VCaP (cell line): ENCODE data around the gene MACROD2.

Experiments used
- H3K27ac ChIP-seq: fragments of 450-650 bp; 2 replicates; pipeline ENCODE4 v1.5.1; 2017
- TF ChIP-seq, protein P1 (sequence below): fragments of 450-650 bp; conservative IDR thresholded peaks from 2 replicates; pipeline ENCODE4 v1.5.1; 2017; ENCODE audit warnings: mild to moderate bottlenecking, moderate library complexity

The MACROD2 gene

DNA sequence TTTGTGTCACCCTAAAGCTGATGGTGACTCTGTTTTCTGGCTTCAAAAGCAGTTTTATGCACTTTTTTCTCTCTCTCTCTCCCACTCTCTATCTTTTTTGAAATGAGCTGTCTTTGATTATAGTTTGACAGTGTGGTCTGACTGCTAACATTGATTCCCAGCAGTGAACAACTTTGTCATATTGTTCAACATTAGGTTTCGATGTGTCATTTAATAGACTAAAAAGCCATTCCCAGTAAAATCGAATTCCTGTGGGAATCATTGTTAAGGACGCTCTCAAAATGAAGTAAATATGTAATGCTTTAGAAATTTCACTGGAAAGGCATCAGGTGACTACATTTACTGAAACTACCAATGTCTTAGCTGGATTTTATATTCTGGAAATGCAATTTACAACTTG, 412.0 kb downstream of the MACROD2 start:
- H3K27ac ChIP-seq: no peak overlapping the region
- TF ChIP-seq, protein P1, sequence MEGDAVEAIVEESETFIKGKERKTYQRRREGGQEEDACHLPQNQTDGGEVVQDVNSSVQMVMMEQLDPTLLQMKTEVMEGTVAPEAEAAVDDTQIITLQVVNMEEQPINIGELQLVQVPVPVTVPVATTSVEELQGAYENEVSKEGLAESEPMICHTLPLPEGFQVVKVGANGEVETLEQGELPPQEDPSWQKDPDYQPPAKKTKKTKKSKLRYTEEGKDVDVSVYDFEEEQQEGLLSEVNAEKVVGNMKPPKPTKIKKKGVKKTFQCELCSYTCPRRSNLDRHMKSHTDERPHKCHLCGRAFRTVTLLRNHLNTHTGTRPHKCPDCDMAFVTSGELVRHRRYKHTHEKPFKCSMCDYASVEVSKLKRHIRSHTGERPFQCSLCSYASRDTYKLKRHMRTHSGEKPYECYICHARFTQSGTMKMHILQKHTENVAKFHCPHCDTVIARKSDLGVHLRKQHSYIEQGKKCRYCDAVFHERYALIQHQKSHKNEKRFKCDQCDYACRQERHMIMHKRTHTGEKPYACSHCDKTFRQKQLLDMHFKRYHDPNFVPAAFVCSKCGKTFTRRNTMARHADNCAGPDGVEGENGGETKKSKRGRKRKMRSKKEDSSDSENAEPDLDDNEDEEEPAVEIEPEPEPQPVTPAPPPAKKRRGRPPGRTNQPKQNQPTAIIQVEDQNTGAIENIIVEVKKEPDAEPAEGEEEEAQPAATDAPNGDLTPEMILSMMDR: no peak

DNA sequence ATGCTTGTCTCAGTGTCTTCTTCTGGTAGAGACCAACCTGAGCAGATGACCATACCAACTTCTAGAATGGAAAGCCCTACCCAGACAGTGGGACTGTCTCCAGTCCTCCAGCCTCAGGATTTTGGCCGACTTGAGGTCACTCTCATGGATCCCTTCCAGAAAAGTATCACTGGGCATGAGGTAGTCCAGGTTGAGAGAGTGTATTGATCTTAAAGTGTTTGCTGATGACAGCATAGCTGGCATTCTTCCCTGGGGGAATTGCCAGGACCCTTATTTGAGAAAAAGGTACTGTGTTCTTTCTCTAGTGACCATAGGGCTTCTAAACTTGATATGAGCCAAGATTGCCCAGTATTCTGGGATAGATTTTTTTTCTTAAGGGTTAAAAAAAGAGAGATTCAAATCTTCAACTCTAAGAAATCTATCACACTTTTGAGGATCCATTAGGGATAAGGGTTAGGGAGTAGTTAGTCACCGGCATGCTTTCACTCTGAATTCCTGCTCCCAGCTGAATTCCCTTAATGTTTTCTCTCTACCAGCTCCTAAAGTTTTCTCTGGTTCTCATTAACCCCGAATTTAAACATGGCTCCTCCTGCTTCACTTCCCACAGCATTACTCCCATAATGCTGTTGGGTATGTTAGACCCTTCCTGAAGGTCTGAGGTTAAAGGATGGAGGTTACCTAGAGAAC, 415.7 kb downstream of the MACROD2 start:
- no peak overlapping the region for H3K27ac ChIP-seq
- TF ChIP-seq, protein P1: no peak

DNA sequence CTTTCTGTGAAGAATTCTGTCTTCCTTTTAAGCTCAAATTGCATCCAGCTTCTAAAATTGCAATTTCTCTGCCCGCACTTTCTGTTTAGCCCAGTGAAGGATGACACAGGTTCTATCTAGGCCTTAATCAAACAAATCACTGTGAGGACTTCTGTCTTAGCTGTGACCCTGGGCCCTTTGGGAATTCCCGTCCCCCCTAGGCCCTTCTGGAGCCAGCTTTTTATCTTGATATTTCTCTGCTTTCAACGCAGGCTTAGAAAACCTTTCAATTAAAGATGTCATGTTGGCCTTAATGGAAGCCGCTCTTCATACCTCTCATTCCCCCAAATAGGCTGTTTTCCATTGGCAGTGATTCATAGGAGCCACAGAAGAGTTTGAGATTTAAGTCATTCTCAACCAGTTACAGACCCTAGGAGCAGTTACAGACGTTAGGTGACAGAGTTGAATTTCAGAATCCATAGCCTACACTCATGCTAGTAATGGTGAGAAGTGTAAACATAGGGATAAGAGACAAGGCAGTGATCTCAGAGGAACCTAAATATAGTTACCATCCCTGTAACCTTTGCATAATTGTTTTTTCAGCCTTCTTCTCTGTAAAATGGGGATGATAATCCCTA, 416.9 kb downstream of the MACROD2 start:
- H3K27ac ChIP-seq: no peak overlapping the region
- TF ChIP-seq, protein P1: no peak

DNA sequence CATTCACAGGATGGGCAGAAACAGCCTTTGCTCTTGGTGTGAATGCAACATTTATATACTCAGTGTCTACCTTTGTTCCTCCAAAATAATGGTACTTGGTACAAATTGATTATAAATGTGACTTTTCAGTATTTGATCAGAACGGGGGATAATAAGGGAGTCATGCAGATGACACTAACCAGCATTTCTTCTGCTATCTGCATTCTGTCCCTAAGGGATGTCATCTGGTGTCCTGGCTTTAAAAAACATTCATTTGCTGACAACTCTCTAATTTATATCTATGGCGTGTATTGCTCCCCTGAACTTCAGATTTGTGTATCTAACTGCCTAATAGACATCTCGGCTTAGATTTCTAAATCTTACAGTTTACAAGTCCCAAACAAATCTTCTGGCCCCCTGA, 418.5 kb downstream of the MACROD2 start:
- H3K27ac ChIP-seq: no peak overlapping the region
- TF ChIP-seq, protein P1: no peak

DNA sequence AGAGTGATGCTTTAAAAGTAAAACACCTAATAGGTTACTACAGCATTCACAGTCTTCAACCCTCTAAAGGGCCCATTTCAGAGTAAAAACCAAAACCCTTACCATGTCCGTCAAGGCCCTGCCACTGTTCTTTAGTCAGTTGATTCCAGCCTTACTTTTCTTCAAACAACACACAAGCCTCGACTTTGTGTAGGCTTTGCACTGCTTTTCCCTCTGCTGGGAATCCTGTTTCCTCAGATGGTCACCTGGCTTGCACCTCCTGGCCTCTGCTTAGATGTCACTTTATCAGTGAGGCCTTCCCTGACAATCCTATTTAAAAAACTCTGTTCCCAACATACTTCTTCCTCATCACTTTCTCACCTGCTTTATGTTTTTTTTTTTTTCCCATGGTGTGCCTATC, 419.2 kb downstream of the MACROD2 start:
- H3K27ac ChIP-seq: no peak overlapping the region
- TF ChIP-seq, protein P1: no peak

DNA sequence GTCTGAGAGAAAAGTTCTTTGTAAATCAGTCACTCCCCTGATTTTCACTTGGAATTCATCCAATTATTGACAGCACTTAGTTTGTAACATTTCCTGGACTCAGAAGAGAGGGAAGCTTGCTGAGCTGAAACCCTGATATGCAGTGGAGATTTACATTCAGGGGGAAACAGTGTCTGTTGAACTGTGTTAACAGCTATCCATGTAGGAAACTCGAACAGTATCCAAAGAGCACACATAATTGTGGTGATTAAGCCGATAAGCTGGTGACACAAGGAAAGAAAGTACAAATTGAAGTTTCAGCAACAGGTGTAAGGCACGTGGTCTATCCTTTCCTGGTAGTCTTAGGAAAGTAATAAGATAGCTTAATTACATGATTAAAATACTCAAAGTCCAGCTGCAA, 420.2 kb downstream of the MACROD2 start:
- no peak overlapping the region for H3K27ac ChIP-seq
- TF ChIP-seq, protein P1: no peak

DNA sequence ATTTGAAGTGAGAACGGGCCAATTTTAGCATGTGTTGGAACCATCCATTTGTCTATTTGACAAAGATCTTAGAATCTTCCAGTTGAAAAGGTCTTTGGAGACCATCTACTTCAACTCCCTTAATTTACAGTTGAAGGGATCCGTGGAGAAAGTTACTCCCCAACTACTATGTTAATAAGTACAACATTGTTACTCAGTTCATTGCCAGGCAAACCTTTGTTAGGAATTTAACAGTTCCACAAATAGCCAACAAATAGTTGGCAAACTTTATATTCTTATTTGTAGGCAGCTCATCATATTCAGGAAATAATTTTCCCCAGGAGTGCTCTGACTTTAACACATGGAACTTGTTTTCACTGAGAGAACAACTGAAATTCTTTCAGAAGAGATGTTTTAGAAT, 423.1 kb downstream of the MACROD2 start:
- no peak overlapping the region for H3K27ac ChIP-seq
- TF ChIP-seq, protein P1: no peak
